KMS-11 (cell line): Measurements from ENCODE around the gene LSAMP.

ENCODE experiments used
- H2AFZ ChIP-seq: fragments of 200-600 bp; sonication (generic); 2 replicates; pipeline ENCODE4 v1.6.1; 2016; ENCODE audit warnings: antibody characterized with exemption, mixed run types, low read depth
- H3K27ac ChIP-seq: fragments of 200-600 bp; sonication (generic); 2 replicates; pipeline ENCODE4 v1.6.1; 2016; ENCODE audit warnings: mild to moderate bottlenecking, mixed run types
- H3K27me3 ChIP-seq: fragments of 200-600 bp; sonication (generic); 2 replicates; pipeline ENCODE4 v1.6.1; 2017; ENCODE audit warnings: mild to moderate bottlenecking, low read depth, mixed run types, moderate library complexity; ENCODE audit not compliant: insufficient read depth
- H3K36me3 ChIP-seq: fragments of 200-600 bp; sonication (generic); 2 replicates; pipeline ENCODE4 v1.6.1; 2017; ENCODE audit warnings: mild to moderate bottlenecking, mixed run types; ENCODE audit not compliant: insufficient read depth
- H3K4me1 ChIP-seq: fragments of 200-600 bp; sonication (generic); 2 replicates; pipeline ENCODE4 v1.6.1; 2016; ENCODE audit warnings: mild to moderate bottlenecking, low read depth, mixed run types; ENCODE audit not compliant: poor library complexity, severe bottlenecking
- H3K4me2 ChIP-seq: fragments of 200-600 bp; sonication (generic); 2 replicates; pipeline ENCODE4 v1.7.0; 2016; ENCODE audit warnings: mild to moderate bottlenecking, mixed run types
- H3K4me3 ChIP-seq: fragments of 200-600 bp; sonication (generic); IDR thresholded peaks from 2 replicates; pipeline ENCODE4 v1.6.1; 2017; ENCODE audit warnings: low read depth, low read length, mixed read lengths; ENCODE audit not compliant: insufficient read depth
- H3K79me2 ChIP-seq: fragments of 200-600 bp; sonication (generic); 2 replicates; pipeline ENCODE4 v1.6.1; 2016; ENCODE audit warnings: low read depth, mixed run types; ENCODE audit not compliant: insufficient read depth
- H3K9ac ChIP-seq: fragments of 200-600 bp; sonication (generic); 2 replicates; pipeline ENCODE4 v1.6.1; 2016; ENCODE audit warnings: mild to moderate bottlenecking, mixed run types
- H4K20me1 ChIP-seq: fragments of 200-600 bp; sonication (generic); 2 replicates; pipeline ENCODE4 v1.6.1; 2016; ENCODE audit warnings: mild to moderate bottlenecking, mixed run types; ENCODE audit not compliant: insufficient read depth
- TF ChIP-seq, protein P1 (sequence below): fragments of 200-600 bp; sonication (generic); conservative IDR thresholded peaks from 2 replicates; pipeline ENCODE4 v1.6.1; 2017; ENCODE audit warnings: low read depth, mild to moderate bottlenecking, antibody characterized with exemption, low read length, moderate library complexity, mixed read lengths

The LSAMP gene

DNA sequence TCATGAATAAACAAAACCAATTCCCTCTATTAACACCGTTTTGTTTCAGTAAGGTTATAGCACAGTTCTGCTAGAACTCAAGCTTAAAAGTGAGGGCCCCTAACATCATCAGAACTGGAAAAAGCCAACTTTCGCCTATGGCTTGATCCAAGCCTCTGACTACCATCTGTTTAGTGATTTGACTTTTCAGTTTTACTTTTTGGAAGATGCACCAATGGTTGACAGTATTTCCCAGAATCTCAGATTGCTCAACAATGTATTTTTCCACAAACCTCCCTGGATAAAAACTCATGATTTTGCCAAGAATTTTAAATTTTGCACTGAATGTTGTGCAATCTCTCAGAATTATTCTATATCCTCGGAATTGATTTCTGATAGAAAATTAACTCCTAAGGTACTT lies 190.7 kb downstream of the LSAMP start:
- H2AFZ ChIP-seq: no peak overlapping the region
- no peaks in the 10 kb centered on the region for H3K4me1 ChIP-seq
- H3K9ac ChIP-seq: no peak overlapping the region
- H3K27ac ChIP-seq: no peak overlapping the region
- no peaks in the 10 kb centered on the region for H3K27me3 ChIP-seq
- H3K79me2 ChIP-seq: no peaks in the 10 kb centered on the region
- no peaks in the 10 kb centered on the region for H4K20me1 ChIP-seq
- H3K36me3 ChIP-seq: no peaks in the 10 kb centered on the region
- H3K4me3 ChIP-seq: no peak overlapping the region
- no peak overlapping the region for H3K4me2 ChIP-seq
- TF ChIP-seq, protein P1, sequence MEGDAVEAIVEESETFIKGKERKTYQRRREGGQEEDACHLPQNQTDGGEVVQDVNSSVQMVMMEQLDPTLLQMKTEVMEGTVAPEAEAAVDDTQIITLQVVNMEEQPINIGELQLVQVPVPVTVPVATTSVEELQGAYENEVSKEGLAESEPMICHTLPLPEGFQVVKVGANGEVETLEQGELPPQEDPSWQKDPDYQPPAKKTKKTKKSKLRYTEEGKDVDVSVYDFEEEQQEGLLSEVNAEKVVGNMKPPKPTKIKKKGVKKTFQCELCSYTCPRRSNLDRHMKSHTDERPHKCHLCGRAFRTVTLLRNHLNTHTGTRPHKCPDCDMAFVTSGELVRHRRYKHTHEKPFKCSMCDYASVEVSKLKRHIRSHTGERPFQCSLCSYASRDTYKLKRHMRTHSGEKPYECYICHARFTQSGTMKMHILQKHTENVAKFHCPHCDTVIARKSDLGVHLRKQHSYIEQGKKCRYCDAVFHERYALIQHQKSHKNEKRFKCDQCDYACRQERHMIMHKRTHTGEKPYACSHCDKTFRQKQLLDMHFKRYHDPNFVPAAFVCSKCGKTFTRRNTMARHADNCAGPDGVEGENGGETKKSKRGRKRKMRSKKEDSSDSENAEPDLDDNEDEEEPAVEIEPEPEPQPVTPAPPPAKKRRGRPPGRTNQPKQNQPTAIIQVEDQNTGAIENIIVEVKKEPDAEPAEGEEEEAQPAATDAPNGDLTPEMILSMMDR: no peak

- TF ChIP-seq, protein P1: no peak
- H2AFZ ChIP-seq: no peak overlapping the region
- no peaks in the 10 kb centered on the region for H3K4me1 ChIP-seq
- H3K27ac ChIP-seq: no peak overlapping the region
- H3K9ac ChIP-seq: no peak overlapping the region
- no peaks in the 10 kb centered on the region for H3K27me3 ChIP-seq
- H4K20me1 ChIP-seq: no peaks in the 10 kb centered on the region
- no peaks in the 10 kb centered on the region for H3K36me3 ChIP-seq
- no peaks in the 10 kb centered on the region for H3K79me2 ChIP-seq
- no peak overlapping the region for H3K4me2 ChIP-seq
- no peak overlapping the region for H3K4me3 ChIP-seq
Observed at GRCh38 chr3:116253511-116253910, 191.8 kb downstream of the LSAMP start.

DNA sequence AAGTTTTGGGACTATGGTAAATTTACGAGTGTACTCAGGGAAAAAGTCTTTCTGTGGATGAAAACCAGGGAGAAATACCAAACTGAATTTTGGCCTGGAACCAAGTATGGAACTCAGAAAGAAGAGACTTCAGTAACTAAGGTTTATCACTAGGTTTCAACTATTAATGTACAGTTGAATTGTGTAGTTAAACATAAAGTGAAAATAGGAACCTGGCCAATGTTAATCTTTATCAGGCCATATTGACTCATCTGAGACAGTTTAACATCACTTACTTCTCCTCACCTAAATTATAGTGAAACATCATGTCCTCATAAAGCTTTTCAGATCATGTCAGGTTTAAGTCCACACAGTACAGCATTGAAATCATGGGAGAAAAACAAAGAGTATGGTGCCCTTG lies 197.7 kb downstream of the LSAMP start:
- Histone ChIP-seq H3K9ac (no peak overlapping the region), H3K4me2 (no peak overlapping the region), H3K27ac (no peak overlapping the region), H3K79me2 (no peaks in the 10 kb centered on the region), H3K36me3 (no peaks in the 10 kb centered on the region; the same call in 1 of the 2 replicates), H3K27me3 (no peaks in the 10 kb centered on the region), H2AFZ (no peak overlapping the region), H3K4me3 (no peak overlapping the region), H3K4me1 (no peaks in the 10 kb centered on the region), H4K20me1 (no peaks in the 10 kb centered on the region)
- TF ChIP-seq, protein P1: no peak

DNA sequence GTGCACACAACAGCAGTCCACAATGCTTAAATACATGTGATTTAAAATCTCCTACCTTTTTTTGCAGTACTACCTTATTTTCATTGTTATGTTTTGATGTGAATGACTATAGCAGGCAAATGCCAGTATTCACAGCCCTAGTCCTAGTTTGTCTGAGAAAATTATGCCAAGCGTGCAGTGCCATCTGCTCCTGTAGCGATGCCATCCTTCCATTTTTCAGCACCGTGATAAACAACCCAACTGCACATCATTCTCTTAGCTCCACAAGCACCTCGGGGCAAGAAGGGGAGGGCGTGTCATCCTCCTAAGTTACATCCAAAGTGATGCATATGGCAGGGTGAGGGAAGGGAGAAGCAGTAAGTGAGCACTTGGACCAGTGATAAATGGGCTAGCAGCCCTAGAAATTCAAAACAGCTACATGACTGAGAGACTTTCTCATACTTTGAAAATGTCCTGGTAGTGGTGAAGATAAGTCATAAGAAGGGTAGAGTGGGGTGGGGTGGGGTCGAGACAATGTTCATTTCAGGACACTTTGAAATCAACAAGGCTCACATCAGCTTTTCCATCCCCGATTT lies 198.8 kb downstream of the LSAMP start:
- Histone ChIP-seq H2AFZ (no peak overlapping the region), H3K4me1 (no peaks in the 10 kb centered on the region), H3K4me3 (no peak overlapping the region), H4K20me1 (no peaks in the 10 kb centered on the region), H3K27me3 (no peaks in the 10 kb centered on the region), H3K36me3 (no peaks in the 10 kb centered on the region; the same call in 1 of the 2 replicates), H3K9ac (no peak overlapping the region), H3K27ac (no peak overlapping the region), H3K79me2 (no peaks in the 10 kb centered on the region), H3K4me2 (no peak overlapping the region)
- TF ChIP-seq, protein P1: no peak
